GM04504 (cell line): ENCODE results near the gene MKLN1.
A peak's percentile ranks its signal among the peaks of the same experiment; 100 is the strongest.
"Not testable (repeated sequence)": the region's sequence is repeated elsewhere in the genome, so short reads cannot be mapped to it uniquely, and the experiment has no call there.

Experiments
- DNase-seq: peaks from one replicate; pipeline ENCODE4 v3.0.0-alpha.2; 2012; ENCODE audit warnings: low read depth

MKLN1 gene

DNA sequence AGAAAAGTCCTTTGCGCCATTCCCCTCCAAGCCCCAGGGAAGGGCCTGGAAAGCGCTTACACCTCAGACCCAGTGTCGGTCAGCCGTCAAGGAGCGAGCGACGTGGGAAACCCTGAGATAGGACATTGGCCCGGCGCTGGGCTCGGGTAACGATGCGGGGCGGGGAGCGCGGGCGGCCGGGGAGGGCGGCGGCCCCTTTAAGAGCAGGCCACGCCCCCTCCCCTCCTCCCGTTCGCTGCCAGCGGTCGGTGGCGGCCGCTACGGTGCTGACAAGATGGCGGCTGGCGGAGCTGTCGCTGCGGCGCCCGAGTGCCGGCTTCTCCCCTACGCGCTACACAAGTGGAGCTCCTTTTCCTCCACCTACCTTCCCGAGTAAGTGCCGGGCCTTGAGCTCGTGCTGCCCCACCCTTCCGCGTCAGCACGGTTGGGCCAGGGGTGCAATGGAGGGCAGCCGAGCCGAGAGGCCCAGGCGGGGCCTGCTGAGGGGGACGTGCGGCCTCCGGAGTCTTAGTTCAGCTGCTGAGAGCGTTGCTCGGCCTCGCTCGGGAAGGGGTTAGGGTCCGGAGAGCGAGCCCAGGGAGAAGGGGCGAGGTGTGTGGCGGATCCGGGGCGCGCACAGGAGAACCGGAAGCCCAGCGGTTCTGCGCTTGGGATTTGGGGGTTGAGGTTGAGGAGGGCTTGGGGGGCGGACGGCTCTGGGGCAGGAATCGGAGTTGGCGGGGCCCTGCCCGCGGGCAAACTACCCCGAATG, at the start of gene MKLN1:
Gene MKLN1, plus strand, starts transcription at position 251 of the 751 bp plus-strand sequence. Its CDS starts 24 bp downstream, at position 275.
- peak; percentile 68 for DNase-seq

DNA sequence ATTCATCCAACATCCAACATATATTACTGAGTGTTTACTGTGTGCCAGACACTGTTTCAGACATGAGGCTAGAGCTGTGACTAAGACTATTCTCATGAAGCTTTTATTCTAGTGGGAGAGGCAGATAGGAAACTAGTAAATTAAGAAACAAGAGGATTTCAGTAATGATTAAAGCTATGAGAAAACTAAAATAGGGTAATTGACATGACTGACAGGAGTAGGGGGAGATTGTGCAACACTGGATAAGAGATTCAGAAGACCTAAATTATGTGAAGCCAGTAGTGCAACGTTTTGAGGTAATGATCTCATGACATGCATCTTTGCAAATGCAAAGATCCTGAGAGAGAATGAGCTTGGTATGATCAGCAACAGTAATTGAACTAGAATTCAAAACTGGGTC, 48.6 kb upstream of the MKLN1 start:
- no peak for DNase-seq

DNA sequence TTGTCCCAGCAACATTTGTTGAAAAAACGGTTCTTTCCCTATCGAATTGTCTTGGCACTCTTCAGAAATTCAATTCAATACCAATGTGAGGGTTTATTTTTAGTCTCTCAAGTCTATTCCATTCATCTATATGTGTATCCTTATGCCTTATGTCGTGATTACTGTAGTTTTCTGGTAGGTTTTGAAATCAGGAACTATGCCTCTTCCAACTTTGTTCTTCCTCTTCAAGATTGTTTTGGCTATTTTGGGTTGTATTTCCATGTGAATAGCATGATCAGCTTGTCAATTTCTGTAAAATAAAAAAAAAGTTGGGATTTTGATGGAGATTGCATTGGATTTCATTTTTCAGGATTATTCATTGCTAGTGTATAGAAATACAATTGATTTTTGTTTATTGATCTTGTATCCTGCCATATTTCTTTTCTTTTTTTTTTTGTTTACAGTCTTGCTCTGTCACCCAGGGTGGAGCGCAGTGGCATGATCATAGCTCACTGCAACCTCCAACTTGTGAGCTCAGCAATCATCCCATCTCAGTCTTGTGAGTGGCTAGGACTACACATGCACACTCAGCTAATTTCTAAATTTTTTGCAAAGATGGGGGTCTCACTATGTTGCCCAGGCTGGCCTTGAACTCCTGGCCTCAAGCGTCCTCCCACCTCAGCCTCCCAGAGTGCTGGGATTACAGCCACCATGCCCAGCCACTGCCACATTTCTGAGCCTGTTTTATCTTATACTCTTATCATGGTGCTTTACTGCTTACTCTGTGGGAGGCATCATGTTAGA, 46.2 kb upstream of the MKLN1 start:
- DNase-seq = no peak

DNA sequence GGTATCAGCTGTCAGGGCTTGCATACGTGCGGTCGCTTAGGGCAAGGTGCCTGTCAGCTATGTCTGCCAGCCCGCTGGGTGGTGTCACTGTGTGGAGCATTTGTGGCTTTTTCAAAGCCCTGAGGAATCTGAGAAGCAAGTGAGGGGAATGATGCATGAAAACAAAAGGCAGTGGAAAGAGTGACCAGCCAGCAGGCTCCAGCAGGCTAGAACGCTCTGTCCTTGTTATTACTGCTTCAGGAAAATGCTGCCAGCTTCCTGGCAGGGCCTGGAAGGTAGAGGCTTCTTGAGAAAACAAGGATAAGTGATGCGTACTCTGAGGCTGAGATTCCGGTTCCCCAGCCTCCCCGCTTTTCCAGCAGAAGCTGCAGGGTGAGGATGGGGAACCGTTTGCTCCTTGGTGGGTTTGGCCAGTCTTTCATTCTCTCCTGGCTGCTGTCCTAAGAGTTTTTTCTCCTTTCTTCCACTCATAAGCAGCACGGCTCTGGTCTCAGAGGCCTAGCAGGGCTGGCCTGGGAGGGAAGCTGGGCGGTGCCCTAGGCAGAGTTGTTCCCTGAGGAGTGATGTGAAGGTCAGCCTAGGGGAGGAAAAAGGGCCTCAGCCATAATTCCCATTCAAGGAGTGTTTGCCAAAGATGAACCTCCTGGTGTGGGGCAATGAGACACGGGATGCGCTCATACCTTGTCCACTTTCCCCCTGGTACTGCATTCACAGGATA, 42.8 kb upstream of the MKLN1 start:
- no peak for DNase-seq

DNA sequence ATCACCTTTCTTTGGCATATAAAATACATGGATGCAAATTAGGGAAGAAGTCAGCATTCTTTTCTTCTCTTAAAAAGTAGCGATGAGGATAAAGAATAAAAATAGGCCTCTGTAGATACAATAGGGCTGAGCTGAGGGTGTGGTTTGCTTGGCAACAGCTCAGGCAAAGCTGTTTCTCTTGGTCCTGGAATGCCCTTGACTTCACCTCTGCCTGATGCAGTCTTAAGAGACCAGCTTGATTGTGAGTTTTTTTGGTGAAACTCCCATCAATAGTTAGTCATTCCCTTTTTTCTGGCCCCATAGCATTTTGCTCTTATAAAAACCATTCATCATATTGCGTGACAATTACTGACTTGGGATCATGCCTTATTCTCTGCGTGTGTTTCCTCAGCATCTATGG, 42.1 kb upstream of the MKLN1 start:
- DNase-seq = no peak

DNA sequence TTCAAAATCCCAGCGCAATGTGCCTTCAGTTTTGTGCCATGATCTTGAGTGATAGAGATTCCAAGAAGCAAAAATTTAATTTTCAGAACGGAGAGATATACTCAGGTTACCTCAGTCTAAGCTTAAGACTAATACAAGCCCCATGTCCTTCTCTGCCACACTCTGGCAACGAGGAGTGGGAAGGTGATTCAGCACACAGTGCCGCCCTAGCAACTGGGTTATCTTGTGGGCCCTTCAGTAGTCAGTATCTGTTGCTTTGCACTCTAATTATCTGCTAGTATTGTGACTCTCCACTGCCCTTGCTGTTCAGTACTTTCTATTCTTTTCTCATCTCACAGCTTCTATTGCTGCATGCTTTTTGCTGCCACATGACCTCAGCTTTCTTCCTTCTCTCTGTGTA, 39.2 kb upstream of the MKLN1 start:
- no peak for DNase-seq

DNA sequence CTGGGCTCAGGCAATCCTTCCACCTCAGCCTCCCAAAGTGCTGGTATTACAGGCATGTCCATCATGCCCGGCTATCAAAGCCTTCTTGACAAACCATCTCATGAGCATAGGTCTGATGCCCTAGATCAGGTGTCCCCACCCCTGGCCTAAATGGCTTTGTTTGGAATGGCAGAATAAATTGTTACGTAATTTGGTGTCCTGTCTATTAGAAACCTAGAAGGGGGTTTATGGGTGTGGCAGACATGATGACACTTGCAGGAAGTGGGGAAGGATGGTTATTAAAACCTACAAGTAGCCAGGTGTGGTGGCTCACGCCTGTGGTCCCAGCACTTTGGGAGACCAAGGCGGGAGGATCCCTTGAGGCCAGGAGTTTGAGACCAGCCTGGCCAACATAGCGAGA, 38.6 kb upstream of the MKLN1 start:
- no peak for DNase-seq

DNA sequence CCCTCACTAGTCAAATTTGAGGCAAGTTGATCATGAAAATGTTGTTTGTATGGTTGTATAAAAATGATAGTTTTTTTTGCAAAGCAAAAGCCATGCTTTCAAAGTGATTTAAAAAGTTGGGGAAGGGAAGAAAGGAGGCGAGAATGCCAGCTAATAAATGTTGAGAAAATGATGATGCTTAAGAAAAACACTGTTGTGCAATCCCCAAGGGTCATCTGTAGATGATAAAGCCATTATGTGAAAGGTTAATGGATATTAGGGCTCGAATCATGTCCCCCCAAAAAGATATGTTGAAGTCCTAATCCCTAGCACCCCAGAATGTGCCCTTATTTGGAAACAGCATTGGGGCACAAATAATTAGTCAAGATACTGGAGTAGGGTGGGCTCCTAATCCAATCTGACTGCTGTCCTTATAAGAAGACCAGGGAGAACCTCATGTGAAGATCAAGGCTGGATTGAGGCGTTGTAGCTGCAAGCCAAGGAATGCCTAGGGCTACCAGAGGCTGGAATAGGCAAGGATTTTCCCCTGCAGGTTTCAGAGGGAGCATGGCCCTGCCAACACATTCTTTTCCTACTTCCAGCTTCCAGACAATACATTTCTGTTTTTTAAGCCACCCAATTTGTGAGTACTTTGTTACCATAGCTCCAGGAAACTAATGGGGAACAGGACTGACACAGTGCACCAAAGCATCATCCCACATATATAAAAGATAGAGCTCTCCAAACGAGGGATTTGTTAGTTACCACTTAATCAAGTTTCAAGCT, 35.4 kb upstream of the MKLN1 start:
- DNase-seq = no peak

DNA sequence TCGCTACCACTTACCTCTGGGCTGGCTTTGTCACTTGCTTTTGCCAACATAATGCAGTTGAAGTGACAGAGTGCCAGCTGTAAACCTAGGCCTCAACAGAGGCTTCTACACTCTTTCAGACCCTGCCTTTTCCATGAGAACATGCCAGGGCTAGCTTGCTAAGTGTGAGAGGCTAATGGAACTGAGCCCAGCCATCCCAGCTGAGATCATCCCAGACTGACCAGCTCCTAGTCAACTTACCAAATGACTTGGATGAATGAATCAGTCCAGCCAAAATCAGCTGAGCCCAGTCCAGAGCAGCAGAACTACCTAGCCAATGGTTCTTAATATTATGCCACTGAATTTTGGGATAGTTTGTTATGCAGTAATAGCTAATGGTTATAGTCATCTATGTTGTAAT, 34.7 kb upstream of the MKLN1 start:
- DNase-seq = peak; percentile 58

DNA sequence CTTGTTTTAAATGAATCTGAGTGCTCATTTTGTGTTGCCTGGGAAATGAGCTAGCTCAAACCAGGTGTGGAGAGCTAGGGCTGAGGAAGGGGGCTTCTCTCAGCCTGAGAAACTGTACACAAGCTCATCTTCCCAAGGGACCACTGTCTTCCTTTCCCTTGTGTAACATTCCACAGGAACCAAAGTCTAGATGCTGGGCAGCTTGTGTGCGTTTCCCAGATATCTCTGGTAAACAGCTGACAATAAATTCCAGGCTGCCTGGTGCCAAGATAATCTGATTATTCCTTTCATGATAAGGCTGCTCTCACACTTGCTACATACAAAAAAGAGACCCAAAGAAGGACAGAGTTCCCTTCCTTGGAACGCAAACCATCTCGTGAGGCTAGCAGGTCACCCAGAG, 33.1 kb upstream of the MKLN1 start:
- no peak for DNase-seq

DNA sequence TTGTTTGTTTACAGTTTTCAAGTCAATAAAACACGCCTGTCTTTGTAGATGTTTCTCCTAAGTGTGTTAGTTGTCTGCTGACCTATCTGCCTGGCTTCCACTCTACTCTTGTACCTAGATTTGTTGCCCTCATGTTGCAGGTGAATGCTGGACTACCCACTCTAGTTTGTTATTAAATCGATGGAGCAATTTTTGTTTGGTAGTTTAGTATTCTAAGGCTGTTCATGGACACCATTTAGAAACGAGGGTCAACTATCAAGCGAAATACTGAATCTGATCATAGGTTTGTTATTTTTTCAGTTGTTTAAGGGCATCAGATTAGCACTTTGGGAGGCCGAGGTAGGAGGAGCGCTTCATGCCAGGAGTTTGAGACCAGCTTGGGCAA, 29.1 kb upstream of the MKLN1 start:
- DNase-seq = no peak

DNA sequence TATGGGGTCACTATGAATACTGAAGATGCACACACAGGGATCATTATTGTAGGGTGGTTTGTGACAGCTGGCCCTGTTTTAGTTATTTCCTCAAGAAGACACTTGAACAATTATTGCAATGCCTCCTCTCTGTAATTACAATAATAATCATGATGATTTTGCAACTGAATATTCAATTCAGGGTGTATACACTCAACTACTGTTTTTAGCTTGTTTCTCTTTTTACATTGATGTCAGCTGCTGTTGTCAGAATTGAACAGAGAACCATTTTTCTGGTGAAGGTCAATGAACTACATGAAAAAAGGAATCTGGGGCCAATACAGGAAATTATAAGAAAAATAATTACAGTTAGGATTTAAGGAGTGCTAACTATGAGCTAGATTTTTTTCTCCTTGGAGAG, 28.6 kb upstream of the MKLN1 start:
- DNase-seq = no peak

DNA sequence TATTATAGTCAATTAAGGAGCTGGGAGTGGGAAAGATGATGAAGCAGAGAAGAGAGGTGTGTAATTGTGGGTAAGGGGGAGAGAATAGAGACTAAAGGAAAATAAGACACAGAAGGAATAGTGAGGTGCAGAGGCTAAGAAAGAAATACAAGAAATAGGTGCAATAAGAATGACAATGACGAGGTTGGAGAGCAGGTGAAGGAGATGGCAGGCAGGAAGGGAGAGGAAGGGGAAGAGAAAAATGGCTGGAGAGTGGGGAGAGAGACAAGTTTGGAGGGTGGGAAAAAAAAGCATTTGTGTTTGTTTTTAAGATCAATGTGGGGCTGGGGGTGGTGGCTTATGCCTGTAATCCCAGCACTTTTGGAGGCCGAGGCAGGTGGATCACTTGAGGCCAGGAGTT, 27.6 kb upstream of the MKLN1 start:
- DNase-seq = no peak

DNA sequence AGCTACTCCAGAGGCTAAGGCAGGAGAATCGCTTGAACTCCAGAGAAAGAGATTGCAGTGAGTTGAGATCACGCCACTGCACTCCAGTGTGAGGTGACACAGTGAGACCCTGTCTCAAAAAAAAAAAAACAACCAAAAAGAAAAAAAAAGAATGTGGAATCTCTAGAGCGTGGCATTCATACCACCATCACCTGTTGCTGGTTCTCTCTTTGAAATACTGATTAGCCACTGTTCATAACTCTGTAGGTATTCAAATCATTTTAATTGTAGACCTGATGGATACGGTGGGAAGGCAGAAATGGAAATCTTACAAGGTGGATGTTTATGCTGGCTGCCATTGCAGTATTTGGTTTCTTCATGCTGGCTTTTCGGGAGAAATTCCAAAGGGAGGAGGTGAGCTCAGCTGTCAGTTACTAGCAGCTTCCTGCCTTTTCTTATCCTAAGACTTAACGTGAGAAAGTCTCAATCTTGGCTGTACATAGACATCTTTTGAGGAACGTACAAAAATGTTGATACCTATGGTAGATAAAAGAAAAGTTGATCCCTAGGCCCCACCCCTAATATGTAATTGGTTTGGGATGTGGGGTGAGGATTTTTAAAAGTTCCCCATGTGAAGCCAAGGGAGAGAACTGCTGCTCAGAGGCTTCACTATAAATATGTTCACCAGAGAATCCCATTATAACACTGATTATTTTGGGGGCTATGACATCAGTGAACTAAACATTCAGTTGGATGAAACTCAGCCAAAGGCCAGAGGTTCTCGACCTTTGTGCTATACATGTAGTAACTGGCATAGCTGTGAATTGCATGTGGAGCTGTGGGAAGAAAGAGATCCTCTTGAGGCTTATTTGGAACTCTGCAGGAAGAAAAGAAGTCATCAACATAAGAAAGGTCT, 26.9 kb upstream of the MKLN1 start:
- DNase-seq = no peak

DNA sequence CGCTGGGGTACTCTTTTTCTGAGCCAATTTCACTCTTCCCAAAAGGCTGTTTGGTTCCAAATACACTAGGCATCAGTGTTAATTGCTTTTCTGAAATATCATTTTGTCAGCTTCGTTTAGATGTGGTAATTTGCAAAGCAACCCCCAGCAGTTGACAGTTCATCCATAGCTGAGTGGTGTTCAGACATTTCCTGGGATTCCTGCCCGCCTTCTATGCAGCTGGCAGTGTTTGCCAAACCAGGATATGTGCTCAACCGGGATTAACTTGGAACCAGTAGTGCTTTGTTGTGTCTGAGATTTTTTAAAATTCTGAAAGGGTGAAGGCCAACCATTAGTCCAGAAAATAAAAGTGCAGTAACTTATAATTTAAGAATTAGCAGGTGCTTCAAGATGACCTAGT, 25.2 kb upstream of the MKLN1 start:
- DNase-seq = no peak

DNA sequence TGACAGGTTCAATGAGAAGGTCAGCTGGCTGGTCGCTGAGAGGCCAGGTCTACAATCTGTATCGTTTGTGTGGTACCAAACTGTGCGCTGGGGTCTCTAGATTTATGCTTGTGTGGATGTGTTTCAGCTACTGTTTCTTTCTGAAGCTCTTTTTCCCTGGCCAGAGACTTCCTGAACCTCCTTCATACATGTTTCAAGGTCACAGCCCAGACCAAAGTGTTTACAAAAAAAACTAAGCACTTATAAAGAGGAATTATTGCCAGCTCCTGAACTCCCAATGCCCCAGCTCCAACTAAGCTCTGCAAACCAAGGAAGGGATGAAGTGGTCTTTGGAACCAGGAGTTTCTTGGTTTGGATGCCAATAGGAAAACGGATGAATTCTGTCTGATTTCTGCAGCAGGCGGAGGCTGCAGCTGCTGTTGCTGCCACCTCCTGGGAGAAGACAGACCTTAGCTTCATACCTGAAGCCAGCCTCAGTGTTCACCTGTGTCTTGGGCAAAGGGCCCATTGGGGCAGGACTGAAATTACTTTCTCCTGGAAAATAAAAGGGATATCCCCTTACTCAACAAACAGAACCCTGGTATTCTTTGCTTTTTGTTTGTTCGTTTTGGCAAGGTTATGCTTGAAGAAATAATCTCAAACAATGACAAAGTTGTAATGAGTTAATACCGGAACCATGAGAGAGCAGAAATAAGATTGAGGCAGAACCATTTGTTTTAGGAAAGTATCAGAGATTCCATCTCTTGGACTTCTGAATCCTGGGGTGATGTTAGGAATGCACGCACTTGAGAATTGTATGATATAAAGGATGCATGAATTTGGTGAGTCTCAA, 24.6 kb upstream of the MKLN1 start:
- no peak for DNase-seq

DNA sequence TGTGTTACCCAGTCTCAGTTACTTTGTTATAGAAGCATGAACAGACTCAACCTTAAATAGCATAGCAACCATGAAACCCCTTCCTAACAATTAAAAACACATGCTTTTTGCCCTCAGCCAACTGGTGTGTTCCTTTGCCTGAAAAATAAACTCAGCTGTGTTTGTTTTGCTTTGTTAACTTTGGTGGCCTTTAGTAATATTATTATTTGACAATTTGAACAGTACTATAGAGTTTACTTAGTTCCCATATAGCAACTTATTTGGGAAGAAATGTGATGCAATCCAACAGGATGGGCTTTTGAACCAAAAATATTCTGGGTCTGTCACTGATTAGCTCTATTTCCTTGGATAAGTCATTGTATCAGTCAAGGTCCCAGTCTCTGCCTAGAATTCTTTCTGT, 22.5 kb upstream of the MKLN1 start:
- DNase-seq = no peak

DNA sequence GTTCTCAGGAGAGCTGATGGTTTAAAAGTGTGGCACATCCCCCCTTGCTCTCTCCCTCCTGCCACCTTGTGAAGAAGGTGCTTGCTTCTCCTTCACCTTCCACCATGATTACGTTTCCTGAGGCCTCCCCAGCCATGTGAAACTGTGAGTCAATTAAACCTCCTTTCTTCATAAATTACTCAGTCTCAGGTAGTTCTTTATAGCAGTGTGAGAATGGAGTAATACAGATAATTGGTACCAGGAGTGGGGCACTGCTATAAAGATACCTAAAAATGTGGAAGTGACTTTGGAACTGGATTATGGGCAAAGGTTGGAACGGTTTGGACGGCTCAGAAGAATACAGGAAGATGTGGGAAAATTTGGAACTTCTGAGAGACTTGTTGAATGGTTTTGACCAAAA, 21.6 kb upstream of the MKLN1 start:
- DNase-seq = not testable (repeated sequence)

DNA sequence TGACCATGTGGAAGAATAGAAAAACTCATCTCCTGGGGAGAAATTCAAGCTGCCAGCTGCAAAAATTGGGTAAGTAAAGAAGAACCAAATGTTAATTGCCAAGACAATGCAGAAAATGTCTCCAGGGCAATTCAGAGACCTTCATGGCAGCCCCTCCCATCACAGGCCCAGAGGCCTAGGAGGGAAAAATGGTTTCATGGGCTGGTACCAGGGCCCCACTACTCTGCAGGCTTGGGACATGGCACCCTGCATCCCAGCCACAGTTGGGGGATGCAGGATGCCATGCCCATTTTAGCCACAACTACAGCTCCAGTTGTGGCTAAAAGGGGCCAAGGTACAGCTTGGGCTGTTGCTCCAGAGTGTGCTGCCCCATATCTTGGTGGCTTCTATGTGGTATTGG, 20.9 kb upstream of the MKLN1 start:
- no peak for DNase-seq

DNA sequence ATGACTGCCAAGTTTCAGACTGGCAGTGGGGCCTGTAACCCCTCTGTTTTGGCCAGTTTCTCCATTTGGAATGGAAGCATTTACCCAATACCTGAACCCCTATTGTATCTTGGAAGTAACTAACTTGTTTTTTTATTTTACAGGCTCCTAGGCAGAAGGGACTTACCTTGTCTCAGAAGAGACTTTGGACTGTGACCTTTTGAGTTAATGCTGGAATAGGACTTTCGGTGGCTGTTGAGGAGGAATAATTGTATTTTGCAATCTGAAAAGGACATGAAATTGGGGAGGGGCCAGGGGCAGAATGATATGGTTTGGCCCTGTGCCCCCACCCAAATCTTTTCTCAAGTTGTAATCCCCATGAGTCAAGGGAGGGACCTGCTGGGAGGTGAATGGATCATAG, 20.0 kb upstream of the MKLN1 start:
- DNase-seq = no peak
